Activated CD4-positive, alpha-beta T cell treated with anti-CD3 and anti-CD28 coated beads for 36 hours (primary cell): ENCODE results near the gene ZNF804A. TPM values are rescaled to one million over a fixed set of nuclear protein-coding genes. Genes with fewer than 3 reads are reported as not detected.

Experiments
- ATAC-seq: fragments of 200-7000 bp; cut with Tn5 transposase; one replicate; pipeline ENCODE4 v1.10.0; 2021; ENCODE audit warnings: mild to moderate bottlenecking, moderate library complexity
- CTCF ChIA-PET: fragments of 350-600 bp; sonication (Branson Sonifier 250); formaldehyde crosslinking; loops from one replicate; lab custom pipeline; 2021; ENCODE audit warnings: antibody characterized with exemption; lab: Charles Lee
- POLR2A ChIA-PET: fragments of 350-600 bp; sonication (Branson Sonifier 250); formaldehyde crosslinking; loops from one replicate; lab custom pipeline; 2021; ENCODE audit warnings: antibody characterized with exemption, inconsistent platforms; lab: Charles Lee
- DNase-seq: peaks from one replicate; pipeline ENCODE4 v3.0.0-alpha.2; 2020
- H3K27ac Mint-ChIP-seq: one replicate; pipeline ENCODE4 v1.8.0; 2021; ENCODE audit warnings: mixed read lengths
- H3K27me3 Mint-ChIP-seq: one replicate; pipeline ENCODE4 v1.8.0; 2021; ENCODE audit warnings: mixed read lengths
- H3K36me3 Mint-ChIP-seq: one replicate; pipeline ENCODE4 v1.8.0; 2021; ENCODE audit warnings: low read depth, mixed read lengths
- H3K4me1 Mint-ChIP-seq: one replicate; pipeline ENCODE4 v1.8.0; 2021; ENCODE audit warnings: mixed read lengths
- H3K4me3 Mint-ChIP-seq: one replicate; pipeline ENCODE4 v1.8.0; 2021; ENCODE audit warnings: mild to moderate bottlenecking, moderate library complexity, mixed read lengths
- H3K9me3 Mint-ChIP-seq: one replicate; pipeline ENCODE4 v1.8.0; 2021; ENCODE audit warnings: low read depth, mixed read lengths
- intact Hi-C, 2 experiments: fragments of 100-400 bp; cut with DNase I in 1 of 2; cut with micrococcal nuclease in 1 of 2; formaldehyde crosslinking; loops; one replicate each; pipeline versions ENCODE4 v1.14.2 to v1.15.1; 2022 to 2024; cut with DNase I, micrococcal nuclease
- total RNA-seq, 2 experiments: library from RNA; stranded (reverse); gene quantifications; one replicate each; pipeline ENCODE4 v1.2.3, GENCODE V29; 2021

The ZNF804A gene
- total RNA-seq, 2 experiments from 2014 or later = not detected

GRCh38 chr2:184769686-184770085, 171.4 kb downstream of the ZNF804A start:
- Mint-ChIP-seq H3K4me1 (no peaks in the 10 kb centered on the region), H3K27ac (no peak overlapping the region), H3K36me3 (no peaks in the 10 kb centered on the region), H3K9me3 (peaks cover 10% of the 10 kb centered on the region), H3K27me3 (no peaks in the 10 kb centered on the region), H3K4me3 (no peak overlapping the region)
- ATAC-seq (no peak), DNase-seq (no peak)
- POLR2A ChIA-PET = no interaction called here
- CTCF ChIA-PET = no interaction called here
- intact Hi-C loops = no loop called here

GRCh38 chr2:184779777-184780176, 181.4 kb downstream of the ZNF804A start:
- Mint-ChIP-seq H3K27me3 (no peaks in the 10 kb centered on the region), H3K27ac (no peak overlapping the region), H3K4me3 (no peak overlapping the region), H3K9me3 (peaks cover 2% of the 10 kb centered on the region), H3K4me1 (no peaks in the 10 kb centered on the region), H3K36me3 (no peaks in the 10 kb centered on the region)
- ChIA-PET CTCF (no interaction called here), POLR2A (no interaction called here)
- DNase-seq = no peak
- intact Hi-C loops = no loop called here
- ATAC-seq = no peak

- ATAC-seq (no peak), DNase-seq (no peak)
- Mint-ChIP-seq H3K27ac (no peak overlapping the region), H3K4me3 (no peak overlapping the region), H3K27me3 (no peaks in the 10 kb centered on the region), H3K4me1 (no peaks in the 10 kb centered on the region), H3K36me3 (no peaks in the 10 kb centered on the region), H3K9me3 (peaks cover 2% of the 10 kb centered on the region)
- ChIA-PET CTCF (no interaction called here), POLR2A (no interaction called here)
- intact Hi-C loops = no loop called here
Observed at GRCh38 chr2:184780384-184780783, 182.1 kb downstream of the ZNF804A start.

- DNase-seq = no peak
- Mint-ChIP-seq H3K4me3 (no peak overlapping the region), H3K9me3 (peaks cover 2% of the 10 kb centered on the region), H3K36me3 (no peaks in the 10 kb centered on the region), H3K27ac (no peak overlapping the region), H3K27me3 (no peaks in the 10 kb centered on the region), H3K4me1 (no peaks in the 10 kb centered on the region)
- ChIA-PET CTCF (interaction anchor here (0.7 kb wide), 1 partner anchor 729 kb away, joined by 3 read pairs; no protein-coding TSS in a partner anchor), POLR2A (no interaction called here)
- intact Hi-C loops = no loop called here
- no peak for ATAC-seq
Observed at GRCh38 chr2:184780944-184781343, 182.6 kb downstream of the ZNF804A start.

GRCh38 chr2:184783576-184783975, 185.2 kb downstream of the ZNF804A start:
- no peaks in the 10 kb centered on the region for H3K36me3 Mint-ChIP-seq
- peaks cover 2% of the 10 kb centered on the region for H3K9me3 Mint-ChIP-seq
- CTCF ChIA-PET = no interaction called here

GRCh38 chr2:184793176-184793575, 194.8 kb downstream of the ZNF804A start:
- intact Hi-C loops = no loop called here
- Mint-ChIP-seq H3K27me3 (no peaks in the 10 kb centered on the region), H3K4me3 (no peak overlapping the region), H3K36me3 (no peaks in the 10 kb centered on the region), H3K4me1 (no peaks in the 10 kb centered on the region), H3K27ac (no peak overlapping the region), H3K9me3 (peaks cover 11% of the 10 kb centered on the region)
- DNase-seq (no peak), ATAC-seq (no peak)
- ChIA-PET CTCF (no interaction called here), POLR2A (no interaction called here)

More at GRCh38 chr2:184783576-184783975, 185.2 kb downstream of the ZNF804A start:
- Mint-ChIP-seq H3K4me1 (no peaks in the 10 kb centered on the region), H3K27ac (no peak overlapping the region), H3K27me3 (no peaks in the 10 kb centered on the region), H3K4me3 (no peak overlapping the region)
- intact Hi-C loops = no loop called here
- POLR2A ChIA-PET = no interaction called here
- no peak for ATAC-seq
- DNase-seq = no peak

- no peaks in the 10 kb centered on the region for H3K4me1 Mint-ChIP-seq
- ChIA-PET POLR2A (no interaction called here), CTCF (no interaction called here)
- intact Hi-C loops = no loop called here
- no peak overlapping the region for H3K4me3 Mint-ChIP-seq
- H3K27ac Mint-ChIP-seq = no peak overlapping the region
- H3K27me3 Mint-ChIP-seq = no peaks in the 10 kb centered on the region
- no peak for ATAC-seq
- DNase-seq = no peak
- H3K9me3 Mint-ChIP-seq = peaks cover 3% of the 10 kb centered on the region
- H3K36me3 Mint-ChIP-seq = no peaks in the 10 kb centered on the region
Observed at GRCh38 chr2:184799379-184799778, 201.1 kb downstream of the ZNF804A start.

- ChIA-PET POLR2A (no interaction called here), CTCF (interaction anchor here (1.2 kb wide), 1 partner anchor 14 kb away, joined by 3 read pairs; no protein-coding TSS in a partner anchor)
- Mint-ChIP-seq H3K4me3 (no peak overlapping the region), H3K36me3 (no peaks in the 10 kb centered on the region), H3K27me3 (no peaks in the 10 kb centered on the region), H3K4me1 (no peaks in the 10 kb centered on the region), H3K9me3 (peaks cover 16% of the 10 kb centered on the region), H3K27ac (no peak overlapping the region)
- DNase-seq = no peak
- intact Hi-C loops = no loop called here
- ATAC-seq = no peak
Observed at GRCh38 chr2:184814421-184814820, 216.1 kb downstream of the ZNF804A start.

- DNase-seq (no peak), ATAC-seq (no peak)
- H3K4me3 Mint-ChIP-seq = no peak overlapping the region
- ChIA-PET POLR2A (no interaction called here), CTCF (no interaction called here)
- no peaks in the 10 kb centered on the region for H3K27me3 Mint-ChIP-seq
- intact Hi-C loops = no loop called here
- no peaks in the 10 kb centered on the region for H3K36me3 Mint-ChIP-seq
- peaks cover 21% of the 10 kb centered on the region for H3K9me3 Mint-ChIP-seq
- no peak overlapping the region for H3K27ac Mint-ChIP-seq
- H3K4me1 Mint-ChIP-seq = no peaks in the 10 kb centered on the region
Observed at GRCh38 chr2:184815824-184816223, 217.5 kb downstream of the ZNF804A start.

- peaks cover 4% of the 10 kb centered on the region for H3K9me3 Mint-ChIP-seq
- ChIA-PET CTCF (no interaction called here), POLR2A (no interaction called here)
- H3K36me3 Mint-ChIP-seq = no peaks in the 10 kb centered on the region
- DNase-seq (no peak), ATAC-seq (no peak)
- H3K4me3 Mint-ChIP-seq = no peak overlapping the region
- H3K27ac Mint-ChIP-seq = no peak overlapping the region
- no peaks in the 10 kb centered on the region for H3K27me3 Mint-ChIP-seq
- intact Hi-C loops = no loop called here
- H3K4me1 Mint-ChIP-seq = no peaks in the 10 kb centered on the region
Observed at GRCh38 chr2:184824597-184824996, 226.3 kb downstream of the ZNF804A start.

GRCh38 chr2:184830531-184830930, 232.2 kb downstream of the ZNF804A start:
- intact Hi-C loops = no loop called here
- Mint-ChIP-seq H3K4me1 (no peaks in the 10 kb centered on the region), H3K36me3 (no peaks in the 10 kb centered on the region), H3K4me3 (no peak overlapping the region), H3K27me3 (no peaks in the 10 kb centered on the region), H3K9me3 (no peaks in the 10 kb centered on the region), H3K27ac (no peak overlapping the region)
- no peak for ATAC-seq
- ChIA-PET POLR2A (no interaction called here), CTCF (no interaction called here)
- DNase-seq = no peak

GRCh38 chr2:184834699-184835397, 236.5 kb downstream of the ZNF804A start:
- no peak for ATAC-seq
- no peaks in the 10 kb centered on the region for H3K36me3 Mint-ChIP-seq
- H3K4me3 Mint-ChIP-seq = no peak overlapping the region
- H3K4me1 Mint-ChIP-seq = no peaks in the 10 kb centered on the region
- POLR2A ChIA-PET = no interaction called here
- no peaks in the 10 kb centered on the region for H3K9me3 Mint-ChIP-seq
- no peak for DNase-seq
- CTCF ChIA-PET = no interaction called here
- no peaks in the 10 kb centered on the region for H3K27me3 Mint-ChIP-seq
- intact Hi-C loops = no loop called here
- no peak overlapping the region for H3K27ac Mint-ChIP-seq
